GM12878 (cell line): ENCODE results near the gene SKIC8. TPM values are rescaled to one million over a fixed set of nuclear protein-coding genes. Genes with fewer than 3 reads are reported as not detected.

ENCODE experiments used
- ATAC-seq: fragments of 200-7000 bp; cut with Tn5 transposase; 3 replicates; pipeline ENCODE4 v1.9.1; 2020; ENCODE audit warnings: mild to moderate bottlenecking, moderate library complexity
- BruUV-seq: library from RNA; stranded (reverse); fragments of 400-500 nt; replicated peaks from 2 replicates; lab custom pipeline; 2021; lab: Mats Ljungman, UMichigan
- CTCF ChIA-PET: fragments of 300-600 bp; sonication (Branson Sonifier 250); formaldehyde crosslinking; extraction: SDS; loops from one replicate; lab custom pipeline; 2021; ENCODE audit warnings: inconsistent platforms; lab: Yijun Ruan, JAX
- POLR2A ChIA-PET: fragments of 350-600 bp; formaldehyde crosslinking; extraction: SDS; loops from one replicate; lab custom pipeline; 2021; ENCODE audit warnings: inconsistent platforms; lab: Charles Lee
- RAD21 ChIA-PET: fragments of 300-600 bp; sonication (Branson Sonifier 250); formaldehyde crosslinking; loops from one replicate; lab custom pipeline; 2023; ENCODE audit warnings: antibody characterized with exemption; ENCODE audit not compliant: unreplicated experiment; lab: Charles Lee
- SMC1A ChIA-PET: fragments of 300-600 bp; sonication (Branson Sonifier 250); formaldehyde crosslinking; loops from one replicate; lab custom pipeline; 2023; ENCODE audit not compliant: unreplicated experiment, uncharacterized antibody; lab: Charles Lee
- DNase-seq: peaks from one replicate; pipeline ENCODE4 v3.0.0-alpha.2; 2011; ENCODE audit warnings: low read depth, low spot score
- FAIRE-seq: peaks from 3 replicates; lab custom pipeline; 2011; peaks lifted over from hg19 to GRCh38; lab: Jason Lieb, UNC
- H2AFZ ChIP-seq: 2 replicates; pipeline ENCODE4 v1.6.0; 2011; ENCODE audit warnings: low read depth, low read length, control low read depth; ENCODE audit not compliant: control insufficient read depth
- H3K27ac ChIP-seq: 2 replicates; pipeline ENCODE4 v1.5.1; 2011; ENCODE audit warnings: control low read depth; ENCODE audit not compliant: control insufficient read depth, insufficient read depth
- H3K27me3 ChIP-seq, 2 experiments: replicated peaks in 1 of 2; 2 replicates each; pipeline versions ENCODE4 v1.6.0 to v1.6.1; 2011; ENCODE audit warnings: low read length in 1 of 2; ENCODE audit not compliant: control insufficient read depth in 2 of 2, insufficient read depth in 2 of 2
- H3K36me3 ChIP-seq, 2 experiments: 2 replicates each; pipeline ENCODE4 v1.5.1; 2011; ENCODE audit warnings: low read length in 1 of 2; ENCODE audit not compliant: control insufficient read depth in 2 of 2, insufficient read depth in 2 of 2
- H3K4me1 ChIP-seq: 2 replicates; pipeline ENCODE4 v1.6.1; 2011; ENCODE audit warnings: mild to moderate bottlenecking, low read length, moderate library complexity, mixed read lengths; ENCODE audit not compliant: control insufficient read depth, insufficient read depth
- H3K4me2 ChIP-seq: 2 replicates; pipeline ENCODE4 v1.6.0; 2011; ENCODE audit warnings: control low read depth; ENCODE audit not compliant: control insufficient read depth, insufficient read depth
- H3K4me3 ChIP-seq: fragments of 200-600 bp; sonication (generic); 2 replicates; pipeline ENCODE4 v1.5.1; 2016
- H3K79me2 ChIP-seq: 2 replicates; pipeline ENCODE4 v1.6.0; 2011; ENCODE audit warnings: low read length; ENCODE audit not compliant: control insufficient read depth, insufficient read depth
- H3K9ac ChIP-seq: 2 replicates; pipeline ENCODE4 v1.8.0; 2011; ENCODE audit warnings: low read length, control low read depth, mixed read lengths; ENCODE audit not compliant: control insufficient read depth, insufficient read depth
- H3K9me3 ChIP-seq: replicated peaks from 3 replicates; pipeline ENCODE4 v1.5.1; 2011; ENCODE audit warnings: mild to moderate bottlenecking, low read length; ENCODE audit not compliant: control insufficient read depth, insufficient read depth
- H4K20me1 ChIP-seq: 2 replicates; pipeline ENCODE4 v1.6.0; 2011; ENCODE audit not compliant: control insufficient read depth, insufficient read depth
- BCL11A ChIP-seq: IDR thresholded peaks from 2 replicates; pipeline ENCODE4 v1.6.1; 2011; ENCODE audit warnings: low read depth, low read length
- BCL3 ChIP-seq: IDR thresholded peaks from 2 replicates; pipeline ENCODE4 v1.6.1; 2011; ENCODE audit warnings: borderline replicate concordance, low read depth, mild to moderate bottlenecking, moderate library complexity, low read length; ENCODE audit not compliant: insufficient read depth, poor library complexity, severe bottlenecking
- BRCA1 ChIP-seq: IDR thresholded peaks from 2 replicates; pipeline ENCODE4 v1.6.1; 2011; ENCODE audit warnings: low read depth, low read length, improper control_type of control experiment
- CREB1 ChIP-seq: IDR thresholded peaks from 2 replicates; pipeline ENCODE4 v1.6.1; 2012; ENCODE audit warnings: low read depth, mild to moderate bottlenecking, inconsistent platforms
- FOXM1 ChIP-seq: IDR thresholded peaks from 2 replicates; pipeline ENCODE4 v1.6.1; 2012; ENCODE audit warnings: low read depth, mild to moderate bottlenecking, inconsistent platforms, low read length, moderate library complexity
- HSF1 ChIP-seq: fragments of 150-350 bp; IDR thresholded peaks from 2 replicates; pipeline ENCODE4 v1.6.1; 2014; ENCODE audit warnings: mild to moderate bottlenecking, low read depth, low read length
- JUND ChIP-seq: IDR thresholded peaks from 2 replicates; pipeline ENCODE4 v1.6.1; 2012; ENCODE audit warnings: low read depth, mild to moderate bottlenecking, low read length, improper control_type of control experiment, moderate library complexity
- KAT2A ChIP-seq: conservative IDR thresholded peaks from 2 replicates; pipeline ENCODE4 v1.6.1; 2011; ENCODE audit warnings: low read depth, low read length; ENCODE audit not compliant: control insufficient read depth
- MXI1 ChIP-seq: fragments of 150-350 bp; IDR thresholded peaks from 2 replicates; pipeline ENCODE4 v1.6.1; 2011; ENCODE audit warnings: low read depth, mild to moderate bottlenecking, inconsistent platforms, low read length, improper control_type of control experiment
- PAX5 ChIP-seq: IDR thresholded peaks from 2 replicates; pipeline ENCODE4 v1.6.1; 2011; ENCODE audit warnings: low read depth, low read length, borderline replicate concordance
- PKNOX1 ChIP-seq: fragments of 450-650 bp; IDR thresholded peaks from 2 replicates; pipeline ENCODE4 v1.6.1; 2016; ENCODE audit warnings: mild to moderate bottlenecking
- TAF1 ChIP-seq: IDR thresholded peaks from 2 replicates; pipeline ENCODE4 v1.6.1; 2011; ENCODE audit warnings: mild to moderate bottlenecking, low read depth, low read length, borderline replicate concordance
- ZNF207 ChIP-seq: fragments of 450-650 bp; IDR thresholded peaks from 2 replicates; pipeline ENCODE4 v1.6.1; 2014; ENCODE audit warnings: antibody characterized with exemption, mild to moderate bottlenecking, borderline replicate concordance
- ZNF24 ChIP-seq: fragments of 450-650 bp; IDR thresholded peaks from 2 replicates; pipeline ENCODE4 v1.6.1; 2017; ENCODE audit warnings: antibody characterized with exemption, mild to moderate bottlenecking
- ZNF384 ChIP-seq: IDR thresholded peaks from 2 replicates; pipeline ENCODE4 v1.6.1; 2012; ENCODE audit warnings: low read depth, mild to moderate bottlenecking, low read length, improper control_type of control experiment, borderline replicate concordance
- ZNF592 ChIP-seq: fragments of 450-650 bp; IDR thresholded peaks from 2 replicates; pipeline ENCODE4 v1.6.1; 2017; ENCODE audit warnings: mild to moderate bottlenecking, moderate library complexity
- ZZZ3 ChIP-seq: IDR thresholded peaks from 2 replicates; pipeline ENCODE4 v1.6.1; 2011; ENCODE audit warnings: low read depth; ENCODE audit not compliant: control insufficient read depth, insufficient read length
- WGBS: methylation state at CpG from one replicate; pipeline ENCODE4 v1.1.6; 2016; ENCODE audit warnings: low lambda C conversion rate; ENCODE audit not compliant: insufficient replicate concordance, insufficient coverage; ENCODE audit errors: missing lambda C conversion rate; 5-methylcytosine and 5-hydroxymethylcytosine counted together
- in situ Hi-C: fragments of 300-500 bp; cut with MboI; formaldehyde crosslinking; loops from 9 replicates; pipeline ENCODE4 v1.14.3; 2018; ENCODE audit warnings: mixed read lengths
- intact Hi-C: fragments of 100-400 bp; cut with micrococcal nuclease; formaldehyde crosslinking; loops from one replicate; pipeline ENCODE4 v1.14.2; 2022; ENCODE audit not compliant: unreplicated experiment
- polyA plus RNA-seq, 11 experiments: library from polyadenylated mRNA; depleted of rRNA in 4 of 11; unstranded in 6 of 11; stranded (reverse) in 5 of 11; fragments of >200 nt; fragmentation: Nextera tagmentation in 4 of 11; fragmentation: Illumina TruSeq in 1 of 11; extraction: Ambion mirVana in 4 of 11; extraction: Trizol in 1 of 11; gene quantifications; 1 replicate in 1 of 11; 2 replicates in 10 of 11; pipeline versions ENCODE4 v1.2.1 to v1.2.3, GENCODE V29; 2011 to 2016; ENCODE audit warnings: inconsistent platforms in 2 of 11, missing spikeins in 2 of 11, low read depth in 1 of 11
- total RNA-seq, 4 experiments: library from RNA; depleted of rRNA in 3 of 4; stranded (reverse); fragments of >200 nt in 3 of 4; fragmentation: Illumina TruSeq in 1 of 4; extraction: Trizol in 1 of 4; gene quantifications; 2 replicates each; pipeline versions ENCODE4 v1.2.1 to v1.2.3, GENCODE V29; 2013 to 2021

The SKIC8 gene
- total and polyA plus RNA-seq, 10 of the 15 experiments (the other 5 are each of a cell fraction or from before 2014, with no cell fraction given), result 57.0 to 288 (median 128) TPM

GRCh38 chr15:78335985-78336384 lies 36.6 kb upstream of the SKIC8 start:
- RAD21 ChIA-PET, result no interaction called here
- no peak overlapping the region for H2AFZ ChIP-seq
- intact Hi-C loops (no loop called here), in situ Hi-C loops (no loop called here)
- no peaks in the 10 kb centered on the region for H3K4me1 ChIP-seq
- H3K79me2 ChIP-seq, result no peaks in the 10 kb centered on the region
- no peak overlapping the region for H3K4me3 ChIP-seq
- H3K27ac ChIP-seq, result no peak overlapping the region
- H3K36me3 ChIP-seq, result no peaks in the 10 kb centered on the region
- 68% methylated on average over 4 of the region's 4 CpGs for WGBS
- H3K9ac ChIP-seq, result no peak overlapping the region
- FAIRE-seq (no peak), DNase-seq (no peak), ATAC-seq (no peak)
- no TSS peak for BruUV-seq
- SMC1A ChIA-PET, result no interaction called here
- no peaks in the 10 kb centered on the region for H4K20me1 ChIP-seq
- no peak overlapping the region for H3K4me2 ChIP-seq
- peaks cover 11% of the 10 kb centered on the region in 2 experiments for H3K27me3 ChIP-seq
- POLR2A ChIA-PET, result no interaction called here
- CTCF ChIA-PET, result no interaction called here
- TF ChIP-seq ZNF24, result no peak
- TF ChIP-seq BCL3, result no peak
- TF ChIP-seq KAT2A, result no peak
- TF ChIP-seq BRCA1, result no peak
- no peak for TF ChIP-seq ZNF592
- no peak for TF ChIP-seq PKNOX1
- TF ChIP-seq BCL11A, result no peak
- TF ChIP-seq ZNF207, result no peak
- no peak for TF ChIP-seq JUND
- no peak for TF ChIP-seq MXI1
- no peak for TF ChIP-seq PAX5
- TF ChIP-seq FOXM1, result no peak
- TF ChIP-seq CREB1, result no peak
- no peak for TF ChIP-seq ZZZ3
- no peak for TF ChIP-seq ZNF384
- TF ChIP-seq TAF1, result no peak
- TF ChIP-seq HSF1, result no peak
- no peaks in the 10 kb centered on the region for H3K9me3 ChIP-seq
